ENCODE measurements around the gene RBBP4.
"Not testable (repeated sequence)": the region's sequence is repeated elsewhere in the genome, so short reads cannot be mapped to it uniquely, and the experiment has no call there.

The RBBP4 gene

GRCh38 chr1:32650752-32651460 lies at the start of gene RBBP4:
Gene RBBP4, plus strand, starts transcription at chr1:32651208. Its CDS starts 99 bp downstream, at chr1:32651307.
- DNase-seq (ENCODE audit: low spot score) = peak; percentile 99

DNA sequence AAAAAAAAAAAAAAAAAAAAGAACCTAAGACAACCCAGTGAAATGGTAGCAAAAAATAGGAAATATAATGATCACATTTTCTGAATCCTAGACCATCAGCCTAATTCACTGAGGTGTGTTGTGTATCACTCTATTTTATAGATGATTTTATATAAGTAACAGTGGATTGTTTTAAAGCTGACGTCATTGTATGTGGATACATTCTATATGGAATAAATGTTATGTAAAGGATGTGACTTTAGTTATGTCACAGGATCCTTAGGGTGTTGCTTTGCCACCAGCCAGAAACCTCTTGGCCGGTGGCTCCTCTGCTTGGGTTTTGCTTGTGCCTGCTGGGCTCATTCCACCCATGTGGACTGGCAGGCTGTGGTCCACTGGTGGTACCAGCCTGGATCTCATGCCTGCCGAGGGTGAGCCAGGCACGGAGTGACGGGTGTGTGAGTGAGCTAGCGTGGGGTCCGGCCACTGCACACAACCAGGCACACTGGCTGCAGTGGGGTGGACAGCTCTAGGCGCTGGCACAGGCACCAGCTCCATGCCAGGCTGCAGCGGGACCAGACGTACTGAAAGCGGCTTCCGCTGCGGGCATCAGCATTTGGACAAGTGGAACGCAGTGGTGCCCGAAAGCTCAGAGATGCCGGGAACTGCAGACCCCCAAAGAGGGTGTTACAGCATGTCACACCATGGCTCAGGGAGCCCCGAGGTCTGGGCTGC lies 45.1 kb upstream of the RBBP4 start:
- DNase-seq (ENCODE audit: low spot score) = no peak

- DNase-seq (ENCODE audit: low spot score) = no peak
These were observed 44.2 kb upstream of the RBBP4 start for GRCh38 chr1:32606565-32607371.

DNA sequence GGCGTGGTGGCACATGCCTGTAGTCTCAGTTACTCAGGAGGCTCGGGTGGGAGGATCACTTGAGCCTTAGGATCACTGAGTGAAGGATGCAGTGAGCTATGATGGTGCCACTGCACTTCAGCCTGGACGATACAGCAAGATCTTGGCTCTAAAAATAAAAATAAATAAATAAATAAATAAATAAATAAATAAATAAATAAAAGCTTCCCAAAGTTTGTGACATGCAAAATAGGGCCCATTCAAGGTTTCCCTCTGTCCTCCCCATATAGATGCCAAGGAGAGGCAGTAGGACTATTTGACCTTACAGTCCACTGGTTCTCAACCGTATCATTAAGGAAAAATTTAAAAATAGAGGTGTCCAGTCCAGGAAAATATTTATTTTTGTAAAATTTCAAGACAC lies 41.8 kb upstream of the RBBP4 start:
- no peak for DNase-seq (ENCODE audit: low spot score)

DNA sequence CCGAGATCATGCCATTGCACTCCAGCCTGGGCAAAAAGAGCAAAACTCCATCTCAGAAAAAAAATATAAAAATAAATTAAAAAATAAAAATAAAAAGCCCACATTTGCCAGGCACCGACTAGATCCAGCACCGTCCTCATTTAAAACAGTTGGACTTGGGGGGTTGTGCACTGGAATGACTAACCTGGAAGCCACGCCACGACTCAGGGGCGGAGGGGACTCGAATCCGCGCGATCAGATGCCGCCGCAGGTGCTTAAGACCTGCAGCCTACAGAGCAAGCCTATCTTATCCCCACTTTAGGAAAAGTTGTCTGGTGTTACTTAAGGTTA lies 39.2 kb upstream of the RBBP4 start:
- DNase-seq (ENCODE audit: low spot score) = no peak

- peak; percentile 90 for DNase-seq (ENCODE audit: low spot score)
These were observed 38.7 kb upstream of the RBBP4 start for GRCh38 chr1:32612189-32612881.

DNA sequence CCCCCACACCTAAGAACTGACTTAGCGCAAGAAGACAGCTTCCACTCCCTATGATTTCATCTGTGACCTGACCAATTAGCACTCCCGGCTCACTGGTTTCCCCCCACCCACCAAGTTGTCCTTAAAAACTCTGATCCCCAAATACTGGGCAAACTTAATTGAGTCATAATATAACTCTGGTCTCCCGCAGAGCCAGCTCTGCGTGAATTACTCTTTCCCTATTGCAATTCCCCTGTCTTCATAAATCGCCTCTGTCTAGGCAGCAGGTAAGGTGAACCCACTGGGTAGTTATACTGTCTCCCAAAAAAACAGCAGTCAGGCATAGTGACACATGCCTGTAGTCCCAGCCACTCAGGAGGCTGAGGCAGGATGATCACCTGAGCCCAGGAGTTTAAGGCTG lies 37.5 kb upstream of the RBBP4 start:
- DNase-seq (ENCODE audit: low spot score) = no peak

DNA sequence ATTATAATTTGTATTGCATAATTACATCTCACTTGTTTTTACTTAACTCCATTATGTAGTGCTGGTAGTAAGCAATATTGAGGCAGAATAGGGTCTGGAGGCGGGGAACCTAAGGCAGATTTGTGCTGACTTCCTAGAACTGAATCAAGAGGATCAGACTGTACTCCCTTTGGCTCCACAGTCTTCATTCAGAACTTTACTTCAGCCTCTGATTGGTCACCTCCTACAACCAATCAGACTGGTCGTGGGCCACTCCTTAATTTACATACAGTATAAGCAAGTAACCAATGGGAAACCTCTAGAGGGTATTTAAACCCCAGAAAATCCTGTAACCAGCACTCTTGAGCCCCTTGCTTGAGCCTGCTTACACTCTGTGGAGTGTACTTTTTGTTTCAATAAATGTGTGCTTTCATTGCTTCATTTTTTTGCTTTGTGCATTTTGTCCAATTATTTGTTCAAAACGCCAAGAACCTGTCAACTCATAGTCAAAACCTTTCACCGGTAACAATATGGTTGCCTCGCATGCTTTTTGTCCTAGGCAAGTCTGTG lies 32.3 kb upstream of the RBBP4 start:
- DNase-seq (ENCODE audit: low spot score) = no peak

- no peak for DNase-seq (ENCODE audit: low spot score)
These were observed 31.1 kb upstream of the RBBP4 start for GRCh38 chr1:32619701-32620485.

- DNase-seq (ENCODE audit: low spot score) = no peak
These were observed 28.8 kb upstream of the RBBP4 start for GRCh38 chr1:32622205-32622604.

GRCh38 chr1:32622806-32623681 lies 28.0 kb upstream of the RBBP4 start:
- DNase-seq (ENCODE audit: low spot score) = no peak

DNA sequence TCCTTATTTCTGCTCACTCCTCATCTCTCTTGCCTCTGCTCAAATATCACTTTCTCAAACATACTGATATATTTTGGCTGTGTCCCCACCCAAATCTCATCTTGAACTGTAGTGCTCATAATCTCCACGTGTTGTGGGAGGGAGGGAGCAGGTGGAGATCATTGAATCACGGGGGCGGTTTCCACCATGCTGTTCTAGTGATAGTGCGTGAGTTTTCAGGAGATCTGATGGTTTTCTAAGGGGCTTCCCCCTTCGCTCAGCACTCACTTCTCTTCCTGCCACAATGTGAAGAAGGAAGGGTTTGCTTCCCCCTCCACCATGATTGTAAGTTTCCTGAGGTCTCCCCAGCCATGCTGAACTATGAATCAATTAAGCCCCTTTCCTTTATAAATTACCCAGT lies 27.2 kb upstream of the RBBP4 start:
- no peak for DNase-seq (ENCODE audit: low spot score)

- no peak for DNase-seq (ENCODE audit: low spot score)
These were observed 24.8 kb upstream of the RBBP4 start for GRCh38 chr1:32626176-32626575.

GRCh38 chr1:32627596-32628162 lies 23.3 kb upstream of the RBBP4 start:
- no peak for DNase-seq (ENCODE audit: low spot score)

GRCh38 chr1:32630173-32630572 lies 20.8 kb upstream of the RBBP4 start:
- DNase-seq (ENCODE audit: low spot score) = not testable (repeated sequence)

DNA sequence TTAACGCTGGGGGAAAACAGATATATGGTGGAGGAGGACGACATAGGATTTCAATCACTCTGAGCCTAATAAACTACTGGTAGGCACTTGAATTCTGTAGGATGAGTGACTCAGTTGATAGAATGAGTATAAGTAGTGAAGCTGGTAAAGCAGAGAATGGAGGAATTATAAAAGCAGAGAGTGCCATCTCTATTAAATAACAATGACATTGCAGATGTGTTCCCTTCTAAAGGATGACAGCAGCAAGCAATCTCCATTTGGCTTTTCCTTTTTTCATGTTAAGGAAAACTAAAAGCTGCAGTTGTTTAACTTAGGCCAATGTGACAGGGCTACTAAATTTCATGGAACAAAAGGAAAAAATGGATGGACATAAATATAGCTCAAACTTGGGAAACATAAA lies 18.2 kb upstream of the RBBP4 start:
- DNase-seq (ENCODE audit: low spot score) = no peak

DNA sequence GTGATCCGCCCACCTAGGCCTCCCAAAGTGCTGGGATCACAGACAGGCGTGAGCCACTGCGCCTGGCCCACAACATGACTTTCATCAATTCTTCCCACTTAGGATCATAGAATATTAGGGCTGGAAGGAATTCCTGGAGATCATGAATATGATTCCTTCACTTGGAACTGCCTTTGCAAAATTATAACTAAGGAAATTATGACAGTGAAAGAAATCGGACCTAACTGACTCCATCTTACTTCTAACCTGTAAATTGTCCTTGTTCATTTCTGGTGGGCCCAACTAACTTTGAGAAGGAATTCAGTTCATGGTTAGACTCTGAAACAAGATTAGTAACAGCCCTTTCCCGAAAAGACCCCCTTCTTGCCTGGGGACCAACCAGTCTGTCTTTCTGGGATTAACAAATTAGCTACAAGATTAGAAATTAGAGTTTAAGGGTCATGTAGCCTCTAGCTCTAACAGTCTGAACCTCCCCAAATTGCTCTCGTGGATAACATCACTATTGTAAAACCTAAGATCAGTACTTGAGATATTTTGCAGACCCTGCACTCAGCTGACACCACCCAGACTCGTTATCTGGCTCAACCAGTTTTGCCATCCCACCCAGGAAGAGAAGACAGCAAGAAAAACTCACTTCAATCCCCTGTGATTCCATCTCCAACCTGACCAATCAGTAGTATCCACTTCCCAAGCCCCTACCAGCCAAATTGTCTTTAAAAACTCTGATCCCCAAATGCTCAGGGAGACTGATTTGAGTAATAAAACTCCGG lies 15.3 kb upstream of the RBBP4 start:
- no peak for DNase-seq (ENCODE audit: low spot score)

DNA sequence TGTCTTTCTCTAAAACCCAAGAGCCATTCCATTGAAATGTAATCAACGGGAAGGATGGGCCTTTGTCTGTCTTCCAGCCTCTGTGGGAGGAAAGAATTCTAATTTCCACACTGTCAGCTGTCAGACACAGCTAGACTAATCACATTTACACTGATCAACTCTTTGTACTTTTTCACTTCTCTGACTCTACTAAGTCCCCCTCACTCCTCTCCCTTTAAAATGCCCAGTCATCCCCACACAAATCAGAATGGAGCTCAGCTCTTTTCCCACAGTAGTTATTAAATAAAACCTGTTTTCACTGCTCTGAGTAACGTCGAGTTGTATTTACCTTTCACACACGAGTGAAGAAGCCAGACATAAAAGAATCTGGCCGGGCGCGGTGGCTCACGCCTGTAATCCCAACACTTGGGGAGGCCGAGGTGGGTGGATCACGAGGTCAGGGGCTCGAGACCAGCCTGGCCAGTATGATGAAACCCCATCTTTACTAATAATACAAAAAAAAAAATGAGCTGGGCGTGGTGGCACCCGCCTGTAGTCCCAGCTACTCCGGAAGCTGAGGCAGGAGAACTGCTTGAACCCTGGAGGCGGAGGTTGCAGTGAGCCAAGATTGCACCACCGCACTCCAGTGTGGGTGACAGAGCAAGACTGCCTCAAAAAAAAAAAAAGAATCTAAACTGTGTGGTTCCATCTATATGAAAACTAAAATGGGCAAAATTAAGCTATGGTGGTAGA lies 13.9 kb upstream of the RBBP4 start:
- no peak for DNase-seq (ENCODE audit: low spot score)

Measured in hepatic stellate cell (primary cell).